Kidney (tissue), 14 donors: ENCODE results near the gene SSNA1. TPM values are rescaled to one million over a fixed set of nuclear protein-coding genes. Genes with fewer than 3 reads are reported as not detected.

Experiments
- DNase-seq, 5 donors: peaks; one replicate each; pipeline ENCODE4 v3.0.0-alpha.2; 2013 to 2020
- FAIRE-seq: peaks from 2 replicates; lab custom pipeline; 2012; peaks lifted over from hg19 to GRCh38; lab: Jason Lieb, UNC
- H3K27ac ChIP-seq, 2 donors: one replicate each; pipeline ENCODE4 v1.7.0; 2013; ENCODE audit warnings: low read depth in 2 of 2, low read length in 2 of 2, inconsistent platforms in 1 of 2
- H3K27me3 ChIP-seq: one replicate; pipeline ENCODE4 v1.7.1; 2013; ENCODE audit warnings: low read length, inconsistent platforms; ENCODE audit not compliant: control insufficient read depth, insufficient read depth
- H3K36me3 ChIP-seq, 3 donors: one replicate each; pipeline versions ENCODE4 v1.7.0 to v1.7.1; 2013; ENCODE audit warnings: low read length in 3 of 3, control low read depth in 1 of 3, inconsistent platforms in 1 of 3; ENCODE audit not compliant: insufficient read depth in 3 of 3, control insufficient read depth in 2 of 3
- H3K4me1 ChIP-seq, 3 donors: one replicate each; pipeline versions ENCODE4 v1.7.0 to v1.7.1; 2013; ENCODE audit warnings: low read length in 3 of 3, inconsistent platforms in 1 of 3, low read depth in 1 of 3; ENCODE audit not compliant: control insufficient read depth in 2 of 3, insufficient read depth in 2 of 3
- H3K4me3 ChIP-seq, 3 donors: one replicate each; pipeline versions ENCODE4 v1.7.0 to v1.8.1; 2013; ENCODE audit warnings: low read length in 3 of 3, control low read depth in 1 of 3, inconsistent platforms in 1 of 3
- H3K9ac ChIP-seq, 3 donors: one replicate each; pipeline versions ENCODE4 v1.7.0 to v1.7.1; 2013; ENCODE audit warnings: low read length in 3 of 3, control low read depth in 1 of 3, inconsistent platforms in 1 of 3
- H3K9me3 ChIP-seq, 3 donors: one replicate each; pipeline versions ENCODE4 v1.7.0 to v1.7.1; 2013; ENCODE audit warnings: low read length in 3 of 3, control low read depth in 1 of 3, inconsistent platforms in 1 of 3; ENCODE audit not compliant: control insufficient read depth in 2 of 3, insufficient read depth in 1 of 3
- intact Hi-C: fragments of 100-400 bp; cut with DNase I; formaldehyde crosslinking; loops from one replicate; pipeline ENCODE4 v1.11.1; 2022
- polyA plus RNA-seq: library from polyadenylated mRNA; stranded (reverse); fragments of 350-450 nt; fragmentation: Illumina TruSeq; extraction: RNeasy Lipid Tissue Mini Kit (QIAGEN cat#74804); gene quantifications from one replicate; pipeline ENCODE4 v1.2.3, GENCODE V29; 2014; ENCODE audit warnings: low read depth, low replicate concordance; ENCODE audit not compliant: insufficient read depth
- total RNA-seq: library from RNA; stranded (reverse); fragmentation: NEBNext Ultra II Directional; extraction: Animal tissue kit (Norgen Biotek cat#: 25700); gene quantifications from one replicate; pipeline ENCODE4 v1.2.1, GENCODE V29; 2021
- TF ChIP-seq, protein P1 (sequence below): IDR thresholded peaks from 3 replicates; pipeline ENCODE4 v1.5.1; 2012; ENCODE audit warnings: mild to moderate bottlenecking, moderate library complexity, borderline replicate concordance; ENCODE audit not compliant: insufficient read depth; ENCODE audit errors: extremely low read depth
- donor health status: control.
- donor health status: control.
- donor health status: control.
- donor health status: control.
- donor health status: control.
- donor health status: DM: yes; HTN: yes; CAD: no.
- donor health status: Normal renal cell carcinoma (clear cell type).

SSNA1 gene
- total and polyA plus RNA-seq, 2 donors from 2014 or later: 52.5 to 131 TPM

GRCh38 chr9:137184881-137185660, 3.4 kb upstream of the SSNA1 start:
- TF ChIP-seq, protein P1, sequence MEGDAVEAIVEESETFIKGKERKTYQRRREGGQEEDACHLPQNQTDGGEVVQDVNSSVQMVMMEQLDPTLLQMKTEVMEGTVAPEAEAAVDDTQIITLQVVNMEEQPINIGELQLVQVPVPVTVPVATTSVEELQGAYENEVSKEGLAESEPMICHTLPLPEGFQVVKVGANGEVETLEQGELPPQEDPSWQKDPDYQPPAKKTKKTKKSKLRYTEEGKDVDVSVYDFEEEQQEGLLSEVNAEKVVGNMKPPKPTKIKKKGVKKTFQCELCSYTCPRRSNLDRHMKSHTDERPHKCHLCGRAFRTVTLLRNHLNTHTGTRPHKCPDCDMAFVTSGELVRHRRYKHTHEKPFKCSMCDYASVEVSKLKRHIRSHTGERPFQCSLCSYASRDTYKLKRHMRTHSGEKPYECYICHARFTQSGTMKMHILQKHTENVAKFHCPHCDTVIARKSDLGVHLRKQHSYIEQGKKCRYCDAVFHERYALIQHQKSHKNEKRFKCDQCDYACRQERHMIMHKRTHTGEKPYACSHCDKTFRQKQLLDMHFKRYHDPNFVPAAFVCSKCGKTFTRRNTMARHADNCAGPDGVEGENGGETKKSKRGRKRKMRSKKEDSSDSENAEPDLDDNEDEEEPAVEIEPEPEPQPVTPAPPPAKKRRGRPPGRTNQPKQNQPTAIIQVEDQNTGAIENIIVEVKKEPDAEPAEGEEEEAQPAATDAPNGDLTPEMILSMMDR: no peak
- no peak overlapping the region for H3K4me3 ChIP-seq
- H3K9me3 ChIP-seq: no peaks in the 10 kb centered on the region
- H3K4me1 ChIP-seq: peaks cover 4 to 29% (median 23%) of the 10 kb centered on the region in 3 donors
- intact Hi-C loops: no loop called here
- FAIRE-seq (no peak), DNase-seq (no peak)
- no peak overlapping the region for H3K9ac ChIP-seq
- no peak overlapping the region for H3K27ac ChIP-seq
- H3K36me3 ChIP-seq: peaks cover 0 to 27% (median 24%) of the 10 kb centered on the region in 3 donors
- no peaks in the 10 kb centered on the region for H3K27me3 ChIP-seq

DNA sequence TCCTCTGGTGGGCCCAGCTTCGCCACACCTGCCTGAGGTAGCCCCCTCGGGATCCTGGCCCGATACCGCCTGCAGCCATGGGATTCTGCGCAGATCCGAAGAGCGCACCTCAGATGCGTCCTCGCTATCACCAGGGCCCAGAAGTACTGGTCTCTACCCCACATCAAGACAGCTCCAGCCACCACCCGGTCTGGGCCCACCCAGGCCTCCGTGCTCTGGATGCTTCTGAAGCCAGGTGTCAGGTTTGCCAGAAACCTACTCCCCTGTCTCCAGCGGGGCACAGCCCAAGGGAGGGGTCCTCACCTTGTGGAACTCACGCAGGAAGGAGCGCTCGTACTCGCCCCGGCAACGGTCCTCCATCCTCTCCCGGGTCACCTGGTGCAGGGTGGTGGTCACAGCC, 2.6 kb upstream of the SSNA1 start:
- Histone ChIP-seq H3K9me3 (no peaks in the 10 kb centered on the region), H3K4me1 (peaks cover 4 to 36% (median 30%) of the 10 kb centered on the region in 3 donors), H3K36me3 (peaks cover 0 to 28% (median 24%) of the 10 kb centered on the region in 3 donors), H3K9ac (no peak overlapping the region), H3K4me3 (no peak overlapping the region), H3K27me3 (no peaks in the 10 kb centered on the region), H3K27ac (no peak overlapping the region)
- TF ChIP-seq, protein P1: no peak
- intact Hi-C loops: no loop called here
- FAIRE-seq (no peak), DNase-seq (no peak)

DNA sequence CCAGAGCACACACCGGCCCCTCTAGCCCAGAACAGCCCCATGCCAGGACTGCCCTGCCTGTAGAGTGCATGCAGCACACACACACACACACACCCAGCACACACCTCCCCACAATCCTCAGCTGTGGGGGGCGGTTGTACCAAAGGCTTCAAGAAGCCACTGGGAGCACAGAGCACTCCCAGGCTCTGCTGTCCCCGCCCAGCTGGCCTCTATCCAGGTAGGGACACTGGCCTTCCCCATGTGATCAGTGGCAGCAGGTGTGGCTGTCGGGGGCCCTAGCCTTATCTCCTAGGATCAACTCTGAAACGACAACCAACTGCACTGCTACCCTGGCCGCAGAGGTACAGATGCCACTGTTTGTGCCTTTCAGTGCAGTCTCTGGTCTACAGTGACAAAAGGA, 2.1 kb upstream of the SSNA1 start:
- TF ChIP-seq, protein P1: no peak
- Histone ChIP-seq H3K9me3 (no peaks in the 10 kb centered on the region), H3K4me3 (no peak overlapping the region), H3K9ac (no peak overlapping the region), H3K36me3 (peaks cover 0 to 26% (median 20%) of the 10 kb centered on the region in 3 donors), H3K4me1 (peaks cover 4 to 39% (median 30%) of the 10 kb centered on the region in 3 donors), H3K27ac (no peak overlapping the region), H3K27me3 (no peaks in the 10 kb centered on the region)
- FAIRE-seq: no peak
- intact Hi-C loops: no loop called here
- DNase-seq: no peak
